HepG2 (cell line): Measurements from ENCODE around the gene PAQR7. TPM values are rescaled to one million over a fixed set of nuclear protein-coding genes. Genes with fewer than 3 reads are reported as not detected.

Source experiments
- ATF3 ChIP-seq: sonication (generic); formaldehyde crosslinking; IDR thresholded peaks from 2 replicates; pipeline ENCODE4 v1.4.0; 2020; ENCODE audit warnings: missing genetic modification reagents
- BCL6 ChIP-seq: IDR thresholded peaks from 2 replicates; pipeline ENCODE4 v1.6.1; 2016; ENCODE audit warnings: missing genetic modification reagents, missing compliant biosample characterization
- BORCS8-MEF2B ChIP-seq: sonication (generic); formaldehyde crosslinking; IDR thresholded peaks from 2 replicates; pipeline ENCODE4 v1.8.0; 2022; ENCODE audit warnings: mild to moderate bottlenecking, missing genetic modification reagents
- CHCHD3 ChIP-seq: sonication (generic); formaldehyde crosslinking; IDR thresholded peaks from 2 replicates; pipeline ENCODE4 v1.8.0; 2022; ENCODE audit warnings: mild to moderate bottlenecking, missing genetic modification reagents, moderate library complexity
- HCFC1 ChIP-seq: fragments of 150-350 bp; IDR thresholded peaks from 2 replicates; pipeline ENCODE4 v1.6.1; 2014; ENCODE audit warnings: low read depth, low read length
- KDM6A ChIP-seq: IDR thresholded peaks from 2 replicates; pipeline ENCODE4 v1.6.1; 2016; ENCODE audit warnings: low read depth
- KLF6 ChIP-seq: IDR thresholded peaks from 2 replicates; pipeline ENCODE4 v1.8.0; 2016; ENCODE audit warnings: missing biosample characterization, missing genetic modification reagents
- MAFK ChIP-seq, 2 experiments: IDR thresholded peaks in 1 of 2; conservative IDR thresholded peaks in 1 of 2; 2 replicates each; pipeline ENCODE4 v1.6.1; 2011; ENCODE audit warnings: improper control_type of control experiment in 2 of 2, low read length in 2 of 2
- NFIB ChIP-seq: sonication (generic); formaldehyde crosslinking; IDR thresholded peaks from 2 replicates; pipeline ENCODE4 v1.9.0; 2021; ENCODE audit warnings: missing genetic modification reagents, mild to moderate bottlenecking, borderline replicate concordance
- PHF20 ChIP-seq: sonication (generic); formaldehyde crosslinking; IDR thresholded peaks from 2 replicates; pipeline ENCODE4 v1.5.0; 2020; ENCODE audit warnings: mild to moderate bottlenecking, missing genetic modification reagents
- POGK ChIP-seq: sonication (generic); formaldehyde crosslinking; conservative IDR thresholded peaks from 2 replicates; pipeline ENCODE4 v1.8.0; 2022; ENCODE audit warnings: mild to moderate bottlenecking, moderate library complexity, missing genetic modification reagents
- RBFOX2 ChIP-seq: fragments of 200-400 bp; formaldehyde crosslinking; IDR thresholded peaks from 2 replicates; pipeline ENCODE4 v1.6.1; 2017; ENCODE audit warnings: low read depth, mild to moderate bottlenecking, low read length
- TEAD2 ChIP-seq: sonication (generic); formaldehyde crosslinking; IDR thresholded peaks from 2 replicates; pipeline ENCODE4 v1.9.0; 2021; ENCODE audit warnings: missing genetic modification reagents
- TSC22D2 ChIP-seq: sonication (generic); formaldehyde crosslinking; IDR thresholded peaks from 2 replicates; pipeline ENCODE4 v1.5.1; 2020; ENCODE audit warnings: missing genetic modification reagents, mild to moderate bottlenecking, borderline replicate concordance
- ZC3H13 ChIP-seq: sonication (generic); formaldehyde crosslinking; IDR thresholded peaks from 2 replicates; pipeline ENCODE4 v1.8.1; 2023; ENCODE audit warnings: mild to moderate bottlenecking, missing genetic modification reagents, moderate library complexity
- ZMAT5 ChIP-seq: sonication (generic); formaldehyde crosslinking; IDR thresholded peaks from 2 replicates; pipeline ENCODE4 v1.5.0; 2020; ENCODE audit warnings: mild to moderate bottlenecking, low read depth, missing genetic modification reagents, borderline replicate concordance
- ZNF138 ChIP-seq: sonication (generic); formaldehyde crosslinking; IDR thresholded peaks from 2 replicates; pipeline ENCODE4 v1.5.0; 2020; ENCODE audit warnings: mild to moderate bottlenecking, low read depth, missing genetic modification reagents
- ZNF18 ChIP-seq: sonication (generic); formaldehyde crosslinking; IDR thresholded peaks from 2 replicates; pipeline ENCODE4 v1.8.0; 2022; ENCODE audit warnings: mild to moderate bottlenecking, missing genetic modification reagents; ENCODE audit not compliant: insufficient replicate concordance
- ZNF264 ChIP-seq: sonication (generic); formaldehyde crosslinking; IDR thresholded peaks from 2 replicates; pipeline ENCODE4 v1.4.0; 2020; ENCODE audit warnings: missing genetic modification reagents
- ZNF510 ChIP-seq: sonication (generic); formaldehyde crosslinking; IDR thresholded peaks from 2 replicates; pipeline ENCODE4 v1.4.0; 2020; ENCODE audit warnings: low read depth, mild to moderate bottlenecking, missing genetic modification reagents
- ZNF577 ChIP-seq: sonication (generic); formaldehyde crosslinking; IDR thresholded peaks from 2 replicates; pipeline ENCODE4 v1.4.0; 2020; ENCODE audit warnings: mild to moderate bottlenecking, low read depth, missing genetic modification reagents, borderline replicate concordance
- ZNF75D ChIP-seq: sonication (generic); formaldehyde crosslinking; IDR thresholded peaks from 2 replicates; pipeline ENCODE4 v1.8.1; 2023; ENCODE audit warnings: missing genetic modification reagents, mild to moderate bottlenecking, borderline replicate concordance
- ZSCAN21 ChIP-seq: sonication (generic); formaldehyde crosslinking; IDR thresholded peaks from 2 replicates; pipeline ENCODE4 v1.8.0; 2022; ENCODE audit warnings: mild to moderate bottlenecking, missing genetic modification reagents, moderate library complexity, borderline replicate concordance
- ZSCAN31 ChIP-seq: sonication (generic); formaldehyde crosslinking; IDR thresholded peaks from 2 replicates; pipeline ENCODE4 v1.5.0; 2020; ENCODE audit warnings: low read depth, mild to moderate bottlenecking, missing genetic modification reagents
- polyA plus RNA-seq, 8 experiments: library from polyadenylated mRNA; depleted of rRNA in 3 of 8; stranded (reverse) in 7 of 8; unstranded in 1 of 8; fragments of >200 nt; fragmentation: Illumina TruSeq in 4 of 8; extraction: Trizol in 4 of 8; gene quantifications; 2 replicates each; pipeline versions ENCODE4 v1.2.1 to v1.2.3, GENCODE V29; 2011 to 2016; ENCODE audit warnings: low read depth in 4 of 8, missing spikeins in 1 of 8, mixed read lengths in 1 of 8; ENCODE audit not compliant: insufficient read depth in 1 of 8
- total RNA-seq, 5 experiments: library from RNA; depleted of rRNA; stranded (reverse); fragments of >200 nt; fragmentation: Illumina TruSeq; extraction: Trizol; gene quantifications; 2 replicates each; pipeline ENCODE4 v1.2.3, GENCODE V29; 2016; ENCODE audit warnings: low read depth in 1 of 5

Gene PAQR7
- total and polyA plus RNA-seq, 2 of the 13 experiments (the other 11 are each of a cell fraction or from before 2014, with no cell fraction given): 13.2 to 16.6 TPM

- TF ChIP-seq ZNF18 (CRISPR knock-in tag) (peak; percentile 27), ZC3H13 (CRISPR knock-in tag) (peak; percentile 95), MAFK (conservative IDR thresholded peaks at IDR 0.05 in 1 of 2, IDR thresholded peaks at IDR 0.05 in 1 of 2; ENCODE audit: low read length in 2 of 2) (no peak), ZMAT5 (CRISPR knock-in tag) (no peak), BORCS8-MEF2B (CRISPR knock-in tag) (peak; percentile 98), ATF3 (CRISPR knock-in tag) (peak; percentile 64; the same call in 1 of the 2 replicates), KDM6A (CRISPR knock-in tag) (no peak), ZSCAN21 (CRISPR knock-in tag) (peak; percentile 95), ZNF510 (CRISPR knock-in tag) (peak; percentile 75; the same call in 1 of the 2 replicates), ZSCAN31 (CRISPR knock-in tag) (peak; percentile 63; the same call in 1 of the 2 replicates), HCFC1 (no peak), ZNF264 (0 out of 2 replicates have a peak, but pooled peaks have one; percentile 12), NFIB (CRISPR knock-in tag) (no peak), ZNF138 (CRISPR knock-in tag) (peak; percentile 91), RBFOX2 (peak; percentile 90), TSC22D2 (CRISPR knock-in tag) (peak; percentile 96), KLF6 (CRISPR knock-in tag) (peak; percentile 97), ZNF577 (CRISPR knock-in tag) (no peak), BCL6 (CRISPR knock-in tag) (0 out of 2 replicates have a peak, but pooled peaks have one; percentile 61), CHCHD3 (CRISPR knock-in tag) (peak; percentile 87; the same call in 1 of the 2 replicates), POGK (CRISPR knock-in tag) (peak; percentile 90), PHF20 (CRISPR knock-in tag) (peak; percentile 58), TEAD2 (CRISPR knock-in tag) (no peak; the same call in 1 of the 2 replicates), ZNF75D (CRISPR knock-in tag) (no peak)
Observed at GRCh38 chr1:25875154-25875855, at the start of gene PAQR7 (continued).
